Left lobe of liver (tissue), 2 donors: ENCODE data around the gene ZNF564. TPM values are rescaled to one million over a fixed set of nuclear protein-coding genes. Genes with fewer than 3 reads are reported as not detected.
"Not testable (repeated sequence)": the region's sequence is repeated elsewhere in the genome, so short reads cannot be mapped to it uniquely, and the experiment has no call there.

ENCODE experiments used
- ATAC-seq: fragments of 200-7000 bp; cut with Tn5 transposase; one replicate; pipeline ENCODE4 v1.9.1; 2020; ENCODE audit warnings: mild to moderate bottlenecking, moderate library complexity
- DNase-seq: peaks from one replicate; pipeline ENCODE4 v3.0.0-alpha.2; 2020; ENCODE audit warnings: low spot score
- total RNA-seq: library from RNA; stranded (reverse); gene quantifications from one replicate; pipeline ENCODE4 v1.2.1, GENCODE V29; 2021
- donor health status: DM: no; HTN: no; CAD: no; lungs with moderate emphysema.
- donor health status: DM: no; HTN: yes; CAD: no.

ZNF564 gene
- total RNA-seq, 1 donor from 2014 or later = 5.3 TPM

GRCh38 chr19:12513531-12514061 is 37.7 kb downstream of the ZNF564 start:
- ATAC-seq (no peak), DNase-seq (no peak)

- DNase-seq (no peak), ATAC-seq (no peak)
Measured at GRCh38 chr19:12497032-12497431, 54.2 kb downstream of the ZNF564 start.

- no peak for DNase-seq
- no peak for ATAC-seq
Measured at GRCh38 chr19:12496480-12496879, 54.8 kb downstream of the ZNF564 start.

- DNase-seq (peak; percentile 96), ATAC-seq (peak; percentile 99)
Measured at GRCh38 chr19:12495002-12495802, 56.1 kb downstream of the ZNF564 start.

- DNase-seq (no peak), ATAC-seq (no peak)
Measured at GRCh38 chr19:12494260-12494860, 56.9 kb downstream of the ZNF564 start.

- DNase-seq, ATAC-seq: not testable (repeated sequence)
Measured at GRCh38 chr19:12486265-12486783, 65.0 kb downstream of the ZNF564 start.

- no peak for ATAC-seq
- no peak for DNase-seq
Measured at GRCh38 chr19:12485571-12485970, 65.7 kb downstream of the ZNF564 start.

- ATAC-seq = peak; percentile 59
- no peak for DNase-seq
Measured at GRCh38 chr19:12485052-12485416, 66.2 kb downstream of the ZNF564 start.

- peak; percentile 100 for ATAC-seq
- DNase-seq = peak; percentile 94
Measured at GRCh38 chr19:12484371-12485051, 66.8 kb downstream of the ZNF564 start, which contains the start of gene ZNF709. TSS of gene ZNF709 (minus strand) at chr19:12484816. CDS start at chr19:12484657, 159 bp downstream.

GRCh38 chr19:12484011-12484370 is 67.3 kb downstream of the ZNF564 start:
- DNase-seq (no peak), ATAC-seq (no peak)

- DNase-seq = no peak
- no peak for ATAC-seq
Measured at GRCh38 chr19:12482509-12482886, 68.8 kb downstream of the ZNF564 start.

GRCh38 chr19:12481781-12482508 is 69.3 kb downstream of the ZNF564 start:
- DNase-seq (no peak), ATAC-seq (no peak)

GRCh38 chr19:12478234-12478941 is 72.9 kb downstream of the ZNF564 start:
- no peak for ATAC-seq
- no peak for DNase-seq

Other genes starting within 250 kb of the ZNF564 start
- gene ZNF563, start 217.8 kb downstream of the ZNF564 start, total RNA-seq = 4.6 TPM
- gene ZNF442, start 185.8 kb downstream of the ZNF564 start, total RNA-seq = 2.6 TPM
- gene ZNF799, start 150.2 kb downstream of the ZNF564 start, total RNA-seq = 3.0 TPM
- gene ZNF443, start 110.5 kb downstream of the ZNF564 start, total RNA-seq = 2.4 TPM
- 0.65 TPM for gene ZNF709, start 66.7 kb downstream of the ZNF564 start, total RNA-seq
- 3.9 TPM for gene ZNF490, start 59.3 kb upstream of the ZNF564 start, total RNA-seq
- gene ZNF791, start 59.4 kb upstream of the ZNF564 start, total RNA-seq = 9.1 TPM
- 54.8 TPM for gene MAN2B1, start 115.3 kb upstream of the ZNF564 start, total RNA-seq
- 3.8 TPM for gene WDR83, start 115.3 kb upstream of the ZNF564 start, total RNA-seq
- 41.6 TPM for gene DHPS, start 130.4 kb upstream of the ZNF564 start, total RNA-seq
- not detected for gene GNG14, start 136.5 kb upstream of the ZNF564 start, total RNA-seq
- 3.3 TPM for gene FBXW9, start 145.1 kb upstream of the ZNF564 start, total RNA-seq
- 19.5 TPM for gene TNPO2, start 172.4 kb upstream of the ZNF564 start, total RNA-seq
- gene TRIR, start 183.2 kb upstream of the ZNF564 start, total RNA-seq = 91.0 TPM
- gene GET3, start 186.0 kb upstream of the ZNF564 start, total RNA-seq = 23.0 TPM
- gene BEST2, start 200.3 kb upstream of the ZNF564 start, total RNA-seq = not detected
- 23.2 TPM for gene HOOK2, start 224.1 kb upstream of the ZNF564 start, total RNA-seq
- gene JUNB, start 240.0 kb upstream of the ZNF564 start, total RNA-seq = 16.3 TPM